ENCODE data around the gene SLC43A1. TPM values are rescaled to one million over a fixed set of nuclear protein-coding genes. Genes with fewer than 3 reads are reported as not detected.
A peak's percentile ranks its signal among the peaks of the same experiment; 100 is the strongest.

Gene SLC43A1
- total RNA-seq, 1 donor from 2014 or later = 13.2 TPM

DNA sequence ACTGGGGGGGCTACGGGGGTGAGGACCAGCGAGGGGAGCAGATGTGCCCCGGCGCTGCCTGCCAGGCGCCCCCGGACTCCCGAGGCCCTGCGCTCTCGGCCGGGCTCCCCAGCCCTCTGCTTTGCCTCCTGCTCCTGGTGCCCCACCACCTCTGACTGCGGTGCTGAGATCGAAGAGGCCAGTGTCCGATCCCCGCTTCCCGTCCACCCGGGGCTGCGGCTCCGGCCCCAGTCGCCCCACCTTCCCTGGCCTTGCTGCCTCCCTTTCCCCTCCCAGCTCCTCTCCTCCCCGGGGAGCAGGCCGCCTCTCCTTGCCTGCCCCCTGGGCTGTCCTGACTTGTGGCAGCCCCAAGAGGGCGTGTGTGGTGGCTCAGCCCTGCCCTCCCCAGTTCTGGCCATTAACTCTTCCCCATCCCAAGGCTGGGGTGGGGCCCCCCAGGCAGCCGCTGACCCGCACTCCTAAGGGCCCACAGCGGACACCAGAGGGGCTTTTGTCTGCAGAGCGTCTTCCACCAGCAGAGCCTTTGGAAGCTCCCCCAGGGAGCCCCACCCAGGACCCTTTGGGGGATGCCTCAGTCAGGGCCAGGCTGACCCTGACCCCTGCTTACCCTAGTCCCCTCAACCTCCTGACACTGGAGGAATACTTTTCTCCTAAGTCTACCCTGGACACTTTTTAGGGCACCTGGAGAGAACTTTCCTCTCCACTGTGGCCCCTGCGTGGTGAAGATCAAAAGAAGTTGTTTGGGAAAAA lies 38.6 kb downstream of the SLC43A1 start:
- intact Hi-C loops (cut with DNase I) = no loop called here
- peak overlapping the region; percentile 60 for H3K4me3 ChIP-seq
- ATAC-seq (peak; percentile 84 to 85), DNase-seq (peak; percentile 59)
- H3K9me3 ChIP-seq = no peaks in the 10 kb centered on the region
- peaks cover 7% of the 10 kb centered on the region for H3K27me3 ChIP-seq (ENCODE audit: low read depth)
- no peaks in the 10 kb centered on the region for H3K36me3 ChIP-seq
- TF ChIP-seq, protein P1, sequence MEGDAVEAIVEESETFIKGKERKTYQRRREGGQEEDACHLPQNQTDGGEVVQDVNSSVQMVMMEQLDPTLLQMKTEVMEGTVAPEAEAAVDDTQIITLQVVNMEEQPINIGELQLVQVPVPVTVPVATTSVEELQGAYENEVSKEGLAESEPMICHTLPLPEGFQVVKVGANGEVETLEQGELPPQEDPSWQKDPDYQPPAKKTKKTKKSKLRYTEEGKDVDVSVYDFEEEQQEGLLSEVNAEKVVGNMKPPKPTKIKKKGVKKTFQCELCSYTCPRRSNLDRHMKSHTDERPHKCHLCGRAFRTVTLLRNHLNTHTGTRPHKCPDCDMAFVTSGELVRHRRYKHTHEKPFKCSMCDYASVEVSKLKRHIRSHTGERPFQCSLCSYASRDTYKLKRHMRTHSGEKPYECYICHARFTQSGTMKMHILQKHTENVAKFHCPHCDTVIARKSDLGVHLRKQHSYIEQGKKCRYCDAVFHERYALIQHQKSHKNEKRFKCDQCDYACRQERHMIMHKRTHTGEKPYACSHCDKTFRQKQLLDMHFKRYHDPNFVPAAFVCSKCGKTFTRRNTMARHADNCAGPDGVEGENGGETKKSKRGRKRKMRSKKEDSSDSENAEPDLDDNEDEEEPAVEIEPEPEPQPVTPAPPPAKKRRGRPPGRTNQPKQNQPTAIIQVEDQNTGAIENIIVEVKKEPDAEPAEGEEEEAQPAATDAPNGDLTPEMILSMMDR (IDR thresholded peaks at IDR 0.05) = peak; percentile 62
- H3K27ac ChIP-seq = peak overlapping the region; percentile 49
- peaks cover 20% of the 10 kb centered on the region for H3K4me1 ChIP-seq

DNA sequence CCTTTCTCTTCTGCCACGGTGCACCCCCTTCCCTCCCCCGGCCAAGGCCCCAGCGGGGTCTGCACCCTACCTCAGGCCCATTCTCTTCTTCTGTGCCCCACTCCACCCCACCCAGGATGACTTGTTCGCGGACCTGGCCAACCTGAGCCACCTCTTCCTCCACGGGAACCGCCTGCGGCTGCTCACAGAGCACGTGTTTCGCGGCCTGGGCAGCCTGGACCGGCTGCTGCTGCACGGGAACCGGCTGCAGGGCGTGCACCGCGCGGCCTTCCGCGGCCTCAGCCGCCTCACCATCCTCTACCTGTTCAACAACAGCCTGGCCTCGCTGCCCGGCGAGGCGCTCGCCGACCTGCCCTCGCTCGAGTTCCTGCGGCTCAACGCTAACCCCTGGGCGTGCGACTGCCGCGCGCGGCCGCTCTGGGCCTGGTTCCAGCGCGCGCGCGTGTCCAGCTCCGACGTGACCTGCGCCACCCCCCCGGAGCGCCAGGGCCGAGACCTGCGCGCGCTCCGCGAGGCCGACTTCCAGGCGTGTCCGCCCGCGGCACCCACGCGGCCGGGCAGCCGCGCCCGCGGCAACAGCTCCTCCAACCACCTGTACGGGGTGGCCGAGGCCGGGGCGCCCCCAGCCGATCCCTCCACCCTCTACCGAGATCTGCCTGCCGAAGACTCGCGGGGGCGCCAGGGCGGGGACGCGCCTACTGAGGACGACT lies 39.3 kb downstream of the SLC43A1 start:
- Histone ChIP-seq H3K4me1 (peaks cover 20% of the 10 kb centered on the region), H3K27me3 (ENCODE audit: low read depth) (peaks cover 7% of the 10 kb centered on the region), H3K4me3 (peak overlapping the region; percentile 60), H3K36me3 (no peaks in the 10 kb centered on the region), H3K9me3 (no peaks in the 10 kb centered on the region), H3K27ac (peak overlapping the region; percentile 49)
- ATAC-seq = peak; percentile 75 to 81
- peak; percentile 71 for DNase-seq
- TF ChIP-seq, protein P1 (IDR thresholded peaks at IDR 0.05) = no peak
- intact Hi-C loops (cut with DNase I) = no loop called here

DNA sequence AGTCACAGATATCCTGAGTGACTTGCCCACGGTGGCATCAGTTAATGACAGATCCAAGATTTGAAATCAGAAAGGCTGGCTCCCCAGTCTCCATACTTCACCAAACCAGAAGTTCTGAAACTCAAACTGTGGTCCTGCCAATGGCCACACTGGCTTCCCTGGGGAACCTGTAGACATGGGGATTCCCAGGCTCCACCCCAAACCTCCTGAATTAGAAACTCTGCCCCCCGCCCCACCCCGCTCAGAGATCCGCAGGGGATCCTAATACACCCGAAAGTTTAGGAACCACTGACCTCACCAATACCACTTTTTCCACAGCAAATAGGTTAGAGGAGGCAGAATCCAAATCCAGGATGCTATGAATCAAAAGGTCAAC lies 39.8 kb downstream of the SLC43A1 start:
- Histone ChIP-seq H3K4me3 (no peak overlapping the region), H3K36me3 (no peaks in the 10 kb centered on the region), H3K27me3 (ENCODE audit: low read depth) (peaks cover 7% of the 10 kb centered on the region), H3K4me1 (peaks cover 20% of the 10 kb centered on the region), H3K9me3 (no peaks in the 10 kb centered on the region), H3K27ac (no peak overlapping the region)
- intact Hi-C loops (cut with DNase I) = no loop called here
- ATAC-seq (no peak), DNase-seq (no peak)
- TF ChIP-seq, protein P1 (IDR thresholded peaks at IDR 0.05) = no peak

DNA sequence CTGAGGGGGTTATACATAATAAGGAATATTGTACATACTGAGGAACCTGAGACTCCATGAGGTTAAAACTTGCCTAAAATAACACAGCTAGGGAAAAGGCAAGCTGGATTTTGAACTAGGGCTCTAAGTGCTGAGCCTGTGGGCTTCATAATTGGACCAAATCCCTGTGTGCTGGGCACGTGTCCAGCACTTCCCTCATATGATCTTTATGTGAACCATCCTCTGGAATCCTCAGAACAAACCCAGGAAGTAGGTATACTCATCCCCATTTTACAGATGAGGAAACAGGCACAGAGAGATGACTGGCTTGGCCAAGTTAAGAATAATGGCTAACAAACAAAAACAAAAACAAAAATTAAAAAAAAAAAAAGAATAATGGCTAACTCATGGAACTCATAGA lies 40.3 kb downstream of the SLC43A1 start:
- no peaks in the 10 kb centered on the region for H3K9me3 ChIP-seq
- no peak for DNase-seq
- H3K27ac ChIP-seq = no peak overlapping the region
- H3K4me3 ChIP-seq = no peak overlapping the region
- no peak for ATAC-seq
- TF ChIP-seq, protein P1 (IDR thresholded peaks at IDR 0.05) = no peak
- H3K36me3 ChIP-seq = no peaks in the 10 kb centered on the region
- intact Hi-C loops (cut with DNase I) = no loop called here
- peaks cover 20% of the 10 kb centered on the region for H3K4me1 ChIP-seq
- peaks cover 7% of the 10 kb centered on the region for H3K27me3 ChIP-seq (ENCODE audit: low read depth)

DNA sequence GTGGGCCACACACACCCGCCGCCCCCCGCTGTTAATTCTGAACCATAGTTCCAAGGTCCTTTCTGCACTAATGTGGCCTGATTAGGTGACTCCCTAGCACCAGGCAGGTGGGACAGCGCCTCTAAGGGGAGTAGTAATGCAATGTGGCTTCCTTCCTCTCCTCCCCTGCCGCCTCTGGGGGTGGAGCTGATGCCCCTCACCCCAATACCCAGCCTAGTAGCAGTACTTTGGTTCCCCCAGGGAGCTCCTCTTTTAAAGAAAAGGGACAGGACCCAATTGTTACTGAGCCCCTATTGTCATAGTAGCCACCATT lies 40.7 kb downstream of the SLC43A1 start:
- TF ChIP-seq, protein P1 (IDR thresholded peaks at IDR 0.05) = no peak
- DNase-seq = no peak
- peaks cover 20% of the 10 kb centered on the region for H3K4me1 ChIP-seq
- H3K36me3 ChIP-seq = no peaks in the 10 kb centered on the region
- intact Hi-C loops (cut with DNase I) = no loop called here
- peaks cover 7% of the 10 kb centered on the region for H3K27me3 ChIP-seq (ENCODE audit: low read depth)
- no peak overlapping the region for H3K27ac ChIP-seq
- ATAC-seq = no peak
- no peak overlapping the region for H3K4me3 ChIP-seq
- H3K9me3 ChIP-seq = no peaks in the 10 kb centered on the region
